Tibial artery (tissue), 4 donors: ENCODE results near the gene CCDC59.

Experiments
- DNase-seq, 2 donors: peaks; one replicate each; pipeline ENCODE4 v3.0.0-alpha.2; 2019
- H3K27ac ChIP-seq, 2 donors: fragments of 200-600 bp; sonication (generic) in 1 of 2; 1 replicate in 1 of 2; 2 replicates in 1 of 2; pipeline ENCODE4 v1.5.1; 2018 to 2019; ENCODE audit warnings: mild to moderate bottlenecking in 1 of 2
- H3K27me3 ChIP-seq, 2 donors: fragments of 200-600 bp; sonication (generic) in 1 of 2; one replicate each; pipeline versions ENCODE4 v1.5.1 to v1.6.0; 2016 to 2019
- H3K36me3 ChIP-seq, 3 donors: fragments of 200-600 bp; sonication (generic) in 2 of 3; one replicate each; pipeline ENCODE4 v1.5.1; 2016 to 2019; ENCODE audit warnings: mild to moderate bottlenecking in 2 of 3
- H3K4me1 ChIP-seq, 4 donors: fragments of 200-600 bp; sonication (generic) in 2 of 4; 1 replicate in 3 of 4; 2 replicates in 1 of 4; pipeline ENCODE4 v1.5.1; 2016 to 2019
- H3K4me3 ChIP-seq, 2 donors: fragments of 200-600 bp; sonication (generic) in 1 of 2; 1 replicate in 1 of 2; 2 replicates in 1 of 2; pipeline ENCODE4 v1.5.1; 2018 to 2019; ENCODE audit warnings: mild to moderate bottlenecking in 2 of 2
- H3K9me3 ChIP-seq, 3 donors: fragments of 200-600 bp; sonication (generic) in 1 of 3; one replicate each; pipeline ENCODE4 v1.5.1; 2016 to 2019
- intact Hi-C: fragments of 100-400 bp; cut with DNase I; formaldehyde crosslinking; loops from one replicate; pipeline ENCODE4 v1.15.0; 2023; ENCODE audit warnings: low total_unique reads
- TF ChIP-seq, protein P1 (sequence below), 2 experiments: fragments of 200-600 bp in 1 of 2; fragments of 450-650 bp in 1 of 2; IDR thresholded peaks; one replicate each; pipeline ENCODE4 v1.5.1; 2017 to 2019; ENCODE audit warnings: antibody characterized with exemption in 2 of 2, mild to moderate bottlenecking in 1 of 2, moderate library complexity in 1 of 2

CCDC59 gene

DNA sequence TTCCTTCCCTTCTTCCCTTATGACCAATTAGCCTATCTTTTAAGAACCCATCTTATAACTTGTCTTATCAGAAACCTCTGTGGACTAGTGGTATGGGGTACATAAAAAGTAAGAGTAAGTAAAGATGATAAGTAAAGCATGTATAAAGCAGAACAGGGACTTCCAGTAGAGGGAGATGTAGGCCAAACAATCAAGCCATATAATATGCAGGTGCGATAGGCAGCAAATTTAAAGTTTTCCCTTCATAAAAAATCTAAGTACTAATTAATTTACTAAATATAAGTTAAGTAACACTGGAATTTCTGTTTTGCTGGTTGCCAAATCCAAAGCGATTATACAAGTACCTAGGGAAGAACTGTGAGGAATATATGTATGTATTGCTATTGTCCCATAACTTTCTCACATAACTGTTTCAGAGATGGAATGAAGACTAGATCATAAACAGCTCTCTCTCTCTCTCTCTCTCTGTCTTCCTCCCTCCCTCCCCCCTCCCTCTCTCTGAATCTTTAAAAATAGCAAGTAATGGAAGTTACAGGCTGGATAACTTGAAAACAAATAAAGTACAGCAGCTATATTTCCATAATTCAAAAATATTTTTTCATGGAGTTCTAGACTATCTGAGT is 25.9 kb upstream of the CCDC59 start:
- Histone ChIP-seq H3K4me1 (no peaks in the 10 kb centered on the region), H3K4me3 (no peak overlapping the region), H3K36me3 (peaks cover 0 to 11% (median 10%) of the 10 kb centered on the region in 3 donors), H3K27ac (no peak overlapping the region), H3K27me3 (no peaks in the 10 kb centered on the region), H3K9me3 (no peaks in the 10 kb centered on the region)
- intact Hi-C loops: no loop called here
- TF ChIP-seq, protein P1, sequence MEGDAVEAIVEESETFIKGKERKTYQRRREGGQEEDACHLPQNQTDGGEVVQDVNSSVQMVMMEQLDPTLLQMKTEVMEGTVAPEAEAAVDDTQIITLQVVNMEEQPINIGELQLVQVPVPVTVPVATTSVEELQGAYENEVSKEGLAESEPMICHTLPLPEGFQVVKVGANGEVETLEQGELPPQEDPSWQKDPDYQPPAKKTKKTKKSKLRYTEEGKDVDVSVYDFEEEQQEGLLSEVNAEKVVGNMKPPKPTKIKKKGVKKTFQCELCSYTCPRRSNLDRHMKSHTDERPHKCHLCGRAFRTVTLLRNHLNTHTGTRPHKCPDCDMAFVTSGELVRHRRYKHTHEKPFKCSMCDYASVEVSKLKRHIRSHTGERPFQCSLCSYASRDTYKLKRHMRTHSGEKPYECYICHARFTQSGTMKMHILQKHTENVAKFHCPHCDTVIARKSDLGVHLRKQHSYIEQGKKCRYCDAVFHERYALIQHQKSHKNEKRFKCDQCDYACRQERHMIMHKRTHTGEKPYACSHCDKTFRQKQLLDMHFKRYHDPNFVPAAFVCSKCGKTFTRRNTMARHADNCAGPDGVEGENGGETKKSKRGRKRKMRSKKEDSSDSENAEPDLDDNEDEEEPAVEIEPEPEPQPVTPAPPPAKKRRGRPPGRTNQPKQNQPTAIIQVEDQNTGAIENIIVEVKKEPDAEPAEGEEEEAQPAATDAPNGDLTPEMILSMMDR (IDR thresholded peaks at IDR 0.05): peak in 1 of 2 experiments; percentile 12
- DNase-seq: no peak

DNA sequence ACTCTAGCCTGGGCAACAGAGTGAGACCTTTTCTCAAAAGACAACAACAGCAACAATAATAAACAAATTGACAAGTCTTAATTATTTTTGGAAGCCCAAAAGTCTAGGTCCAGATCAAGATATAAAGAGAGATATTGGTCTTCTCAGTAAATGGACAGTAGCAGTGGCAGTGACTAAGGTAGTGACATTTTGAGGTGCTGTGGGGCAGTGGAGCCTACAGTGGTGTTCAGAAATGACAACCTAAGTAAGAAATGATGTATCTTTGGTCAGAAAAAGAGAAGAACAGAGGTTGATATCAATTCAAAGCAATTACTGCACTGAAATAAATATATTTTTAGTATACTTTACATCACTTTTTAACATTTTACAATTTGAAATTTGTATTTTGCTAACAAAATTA is 20.8 kb upstream of the CCDC59 start:
- intact Hi-C loops: no loop called here

DNA sequence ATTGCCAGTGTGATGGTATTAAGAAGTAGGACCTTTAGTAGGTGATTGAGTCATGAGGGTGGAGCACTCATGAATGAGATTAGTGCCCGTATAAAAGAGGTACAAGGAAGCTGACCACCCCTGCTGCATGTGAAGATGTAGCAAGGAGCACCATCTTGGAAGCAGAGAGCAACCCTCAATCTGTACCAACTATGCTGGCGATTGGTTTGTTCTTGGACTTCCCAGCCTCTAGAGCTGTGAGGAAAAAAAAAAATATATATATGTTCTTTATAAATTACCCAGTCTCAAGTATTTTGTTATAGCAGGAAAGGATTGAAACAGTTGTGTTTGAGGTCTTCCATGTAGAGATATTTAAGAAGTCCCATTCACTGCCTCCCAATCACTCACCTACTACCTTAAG is 17.0 kb upstream of the CCDC59 start:
- Histone ChIP-seq H3K27me3 (no peaks in the 10 kb centered on the region), H3K4me3 (no peak overlapping the region), H3K27ac (no peak overlapping the region), H3K4me1 (no peaks in the 10 kb centered on the region), H3K36me3 (peaks cover 17 to 25% (median 19%) of the 10 kb centered on the region in 3 donors), H3K9me3 (no peaks in the 10 kb centered on the region)
- no peak for DNase-seq
- TF ChIP-seq, protein P1 (IDR thresholded peaks at IDR 0.05): no peak
- intact Hi-C loops: no loop called here

More for the DNA sequence above, 20.8 kb upstream of the CCDC59 start:
- H3K4me3 ChIP-seq: no peak overlapping the region
- H3K9me3 ChIP-seq: no peaks in the 10 kb centered on the region
- no peaks in the 10 kb centered on the region for H3K27me3 ChIP-seq
- no peak overlapping the region for H3K27ac ChIP-seq
- H3K4me1 ChIP-seq: no peaks in the 10 kb centered on the region
- DNase-seq: no peak
- H3K36me3 ChIP-seq: peaks cover 11 to 14% (median 13%) of the 10 kb centered on the region in 3 donors
- TF ChIP-seq, protein P1 (IDR thresholded peaks at IDR 0.05): no peak

DNA sequence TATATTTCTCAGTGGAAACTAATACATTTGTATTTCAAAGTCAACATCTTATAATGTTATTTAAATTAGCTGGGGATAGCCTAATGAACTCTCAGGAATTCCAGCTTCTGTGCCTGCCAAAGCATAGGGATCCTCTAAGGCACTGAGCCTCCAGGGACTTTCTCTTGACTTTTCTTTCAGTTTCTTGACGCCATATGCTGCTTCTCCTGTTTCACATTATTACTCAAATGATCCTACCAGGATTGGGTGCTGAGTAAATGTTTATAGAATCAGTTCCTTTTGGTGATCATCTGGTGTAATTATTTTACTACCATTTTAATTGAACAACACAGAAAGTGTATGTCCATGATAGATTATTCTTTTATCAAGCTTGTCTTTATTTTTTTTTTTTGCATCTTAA is 8.0 kb upstream of the CCDC59 start:
- no peak for DNase-seq
- H3K27me3 ChIP-seq: no peaks in the 10 kb centered on the region
- no peaks in the 10 kb centered on the region for H3K9me3 ChIP-seq
- no peak overlapping the region for H3K4me3 ChIP-seq
- peaks cover 0 to 4% (median 2%) of the 10 kb centered on the region in 4 donors for H3K4me1 ChIP-seq
- H3K27ac ChIP-seq: no peak overlapping the region
- intact Hi-C loops: no loop called here
- H3K36me3 ChIP-seq: peaks cover 0 to 11% (median 0%) of the 10 kb centered on the region in 3 donors
- TF ChIP-seq, protein P1 (IDR thresholded peaks at IDR 0.05): no peak

DNA sequence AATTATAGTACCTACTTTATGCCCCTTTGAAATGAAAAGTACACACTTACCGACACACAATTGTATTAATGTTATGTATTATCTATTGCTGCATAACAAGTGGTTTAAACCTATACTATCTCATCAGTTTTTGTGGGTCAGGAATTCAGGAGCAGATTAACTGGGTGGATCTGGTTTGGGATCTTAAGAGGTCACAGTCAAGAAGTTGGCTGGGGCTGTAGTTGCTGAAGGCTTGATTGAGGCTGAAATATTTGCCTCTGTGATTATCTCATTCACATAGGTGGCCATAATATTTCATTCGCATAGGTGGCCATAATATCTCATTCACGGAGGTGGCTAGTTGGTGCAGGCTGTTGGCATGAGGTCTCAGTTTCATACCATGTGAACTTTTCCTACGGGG is 5.8 kb upstream of the CCDC59 start:
- Histone ChIP-seq H3K27me3 (no peaks in the 10 kb centered on the region), H3K4me1 (peaks cover 0 to 25% (median 13%) of the 10 kb centered on the region in 4 donors), H3K4me3 (no peak overlapping the region), H3K9me3 (no peaks in the 10 kb centered on the region), H3K36me3 (no peaks in the 10 kb centered on the region), H3K27ac (no peak overlapping the region)
- intact Hi-C loops: no loop called here
- TF ChIP-seq, protein P1 (IDR thresholded peaks at IDR 0.05): no peak
- no peak for DNase-seq
